ENCODE measurements around the gene OSBPL2. TPM values are rescaled to one million over a fixed set of nuclear protein-coding genes. Genes with fewer than 3 reads are reported as not detected.

OSBPL2 gene
- total and polyA plus RNA-seq, 2 donors (not counting 3 experiments of a cell fraction or from before 2014, with no cell fraction given): 13.1 to 33.0 TPM

- H4K20me1 ChIP-seq (replicated peaks; ENCODE audit: control insufficient read depth, extremely low read depth, insufficient read depth, low read length): no peaks in the 10 kb centered on the region
- peaks cover 5% of the 10 kb centered on the region for H3K4me1 ChIP-seq (ENCODE audit: control insufficient read depth, extremely low read depth, insufficient read depth, low read length)
- DNase-seq (ENCODE audit: low read depth, low spot score) (no peak), FAIRE-seq (no peak)
- BruUV-seq (replicated peaks): no TSS peak
- POLR2A ChIA-PET: no interaction called here
- H3K4me2 ChIP-seq (ENCODE audit: insufficient read depth, low read length): peak overlapping the region; percentile 31
- H3K36me3 ChIP-seq (ENCODE audit: control insufficient read depth in 2 of 2, extremely low read depth in 1 of 2, insufficient read depth in 2 of 2, low read length in 2 of 2): peaks cover 0 to 3% of the 10 kb centered on the region in 2 experiments
- dilution Hi-C loops (cut with MboI; ENCODE audit: extremely low pct_ligation_motif_present, low sequenced_read_pairs) (no loop called here), intact Hi-C loops (cut with micrococcal nuclease) (loop anchor here (2.0 kb wide), 2 partner anchors 45 to 147 kb away; partner anchors contain the start of gene RPS21)
- no peak overlapping the region for H3K9ac ChIP-seq (replicated peaks; ENCODE audit: extremely low read depth, insufficient read depth, low read length)
- H3K27me3 ChIP-seq (ENCODE audit: control insufficient read depth in 2 of 2, insufficient read depth in 2 of 2, low read length in 2 of 2): no peaks in the 10 kb centered on the region
- H3K79me2 ChIP-seq (ENCODE audit: control insufficient read depth, insufficient read depth, low read length): peaks cover 3% of the 10 kb centered on the region
- H3K9me1 ChIP-seq (replicated peaks; ENCODE audit: control insufficient read depth, extremely low read depth, insufficient read depth, low read length): no peaks in the 10 kb centered on the region
- TF ChIP-seq EZH2 (IDR thresholded peaks at IDR 0.05; ENCODE audit: borderline replicate concordance, low read depth, low read length, severe bottlenecking) (no peak), MAX (IDR thresholded peaks at IDR 0.05; ENCODE audit: insufficient read depth, insufficient read length) (no peak), POLR2AphosphoS5 (IDR thresholded peaks at IDR 0.05; ENCODE audit: insufficient read depth, low read depth, low read length) (no peak), FOS (IDR thresholded peaks at IDR 0.05; ENCODE audit: borderline replicate concordance, insufficient read depth, low read length) (no peak), JUN (IDR thresholded peaks at IDR 0.05; ENCODE audit: borderline replicate concordance, insufficient read depth, insufficient read length, low read depth) (no peak), CTCF (IDR thresholded peaks at IDR 0.05; ENCODE audit: extremely low read depth in 1 of 2, insufficient read depth in 1 of 2, low read depth in 1 of 2, low read length in 2 of 2) (no peak), GATA2 (IDR thresholded peaks at IDR 0.05; ENCODE audit: insufficient read depth, insufficient read length, low read depth, low read length) (no peak), POLR2A (IDR thresholded peaks at IDR 0.05; ENCODE audit: low read depth, low read length) (no peak), MYC (IDR thresholded peaks at IDR 0.05; ENCODE audit: low read depth, low read length) (no peak)
- no peaks in the 10 kb centered on the region for H3K9me3 ChIP-seq (replicated peaks; ENCODE audit: control insufficient read depth, insufficient read depth, low read length)
- H3K27ac ChIP-seq (ENCODE audit: insufficient read depth, low read depth, low read length): no peak overlapping the region
- CTCF ChIA-PET: no interaction called here
- H2AFZ ChIP-seq (ENCODE audit: low read depth, low read length): no peak overlapping the region
- H3K4me3 ChIP-seq (replicated peaks in 1 of 3; ENCODE audit: insufficient read depth in 1 of 3, low read depth in 1 of 3, low read length in 3 of 3): peak overlapping the region in 2 of 3 experiments; percentile 20 to 74
Observed at GRCh38 chr20:62239278-62239879, 1.1 kb downstream of the OSBPL2 start.

All from endothelial cell of umbilical vein (primary cell).